HG02623 (cell line): Measurements from ENCODE around the gene TULP3.

Experiments used
- ATAC-seq: cut with Tn5 transposase; IDR thresholded peaks from one replicate; pipeline ENCODE4 v1.9.1; 2021; ENCODE audit warnings: moderate library complexity; ENCODE audit not compliant: unreplicated experiment

TULP3 gene

GRCh38 chr12:2877047-2877952, 13.4 kb upstream of the TULP3 start, which contains the start of the genes FOXM1 and RHNO1:
FOXM1 (minus strand) TSS chr12:2877174; CDS start chr12:2874478, 2,696 bp downstream.
RHNO1 (plus strand) TSS chr12:2877223; CDS start chr12:2885367, 8,144 bp downstream.
- ATAC-seq: peak; percentile 81

- ATAC-seq: no peak
These were observed 12.5 kb upstream of the TULP3 start for GRCh38 chr12:2877953-2878732.

DNA sequence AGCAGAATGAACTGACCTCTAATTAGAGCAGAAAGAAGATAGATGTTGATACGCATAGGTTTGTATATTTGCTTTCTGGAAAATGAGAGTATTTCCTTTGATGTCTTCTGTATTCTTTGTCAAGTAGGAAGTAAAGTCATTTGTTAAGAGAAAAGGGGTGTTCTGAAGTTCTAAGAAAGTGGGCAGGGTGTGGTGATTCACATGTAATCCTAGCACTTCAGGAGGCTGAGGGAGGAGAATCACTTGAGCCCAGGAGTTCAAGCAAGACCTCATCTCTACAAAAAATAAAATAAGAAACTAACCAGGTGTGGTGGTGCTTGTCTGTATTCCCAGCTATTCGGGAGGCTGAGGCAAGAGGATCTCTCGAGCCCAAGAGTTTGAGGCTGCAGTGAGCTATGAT, 10.8 kb upstream of the TULP3 start:
- ATAC-seq: no peak

DNA sequence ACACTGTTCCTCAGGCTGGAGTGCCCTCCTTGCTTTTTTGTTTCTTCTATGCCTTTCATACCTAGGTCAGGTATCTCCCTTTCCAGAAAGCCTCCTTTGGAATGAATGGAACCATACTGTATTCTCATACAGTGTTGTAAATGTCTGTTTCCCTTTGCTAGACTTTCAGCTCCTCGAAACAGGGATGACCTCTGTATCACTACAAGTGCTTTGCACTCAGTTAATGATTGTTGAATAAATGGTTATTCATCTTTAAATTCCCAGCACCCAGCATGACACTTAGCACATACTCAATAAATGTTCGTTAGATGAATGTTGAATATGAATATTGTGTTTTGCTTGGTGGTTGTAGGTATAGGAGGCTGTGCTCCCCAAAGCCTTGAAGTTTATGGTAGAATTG, 5.9 kb upstream of the TULP3 start:
- ATAC-seq: no peak

GRCh38 chr12:2886768-2887450, 3.8 kb upstream of the TULP3 start:
- no peak for ATAC-seq

- no peak for ATAC-seq
These were observed 697 bp upstream of the TULP3 start for GRCh38 chr12:2890001-2890387.

DNA sequence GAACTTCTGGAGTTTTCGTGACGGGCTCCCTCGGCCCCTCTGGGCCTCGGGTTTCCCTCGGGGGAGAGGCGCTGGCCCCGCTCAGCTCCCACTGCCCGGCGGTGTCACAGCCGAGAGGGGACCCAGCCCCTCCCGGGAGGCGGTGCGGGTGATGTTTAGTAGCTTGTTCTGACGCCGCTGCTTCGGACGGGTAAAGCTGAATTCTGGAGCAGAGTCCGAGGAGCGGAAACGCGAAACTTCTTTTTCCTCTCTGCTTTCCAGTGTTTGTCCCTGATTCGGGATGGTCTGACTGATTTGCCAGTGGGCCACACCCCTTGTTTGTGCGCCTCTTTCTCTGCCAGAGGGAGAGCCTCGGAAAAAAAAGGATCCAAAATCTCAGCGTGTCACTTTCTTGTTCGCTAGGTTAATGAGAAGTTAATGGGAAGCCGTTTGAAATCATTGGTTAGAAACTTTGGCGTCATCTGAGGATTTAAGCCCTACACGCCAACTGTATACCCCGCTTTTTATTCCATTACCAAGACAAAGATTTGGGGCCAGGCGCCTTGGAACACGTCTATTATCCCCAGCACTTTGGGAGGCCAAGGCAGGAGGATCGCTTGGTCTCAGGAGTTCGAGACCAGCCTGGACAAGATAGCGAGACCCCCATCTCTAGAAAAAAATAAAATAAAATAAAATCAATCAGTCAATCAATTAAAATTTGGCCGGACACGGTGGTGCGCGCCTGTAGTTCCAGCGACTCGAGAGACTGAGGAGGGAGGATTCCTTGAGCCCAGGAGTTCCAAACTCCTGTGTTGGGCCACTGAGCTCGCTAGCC, 756 bp downstream of the TULP3 start:
- peak; percentile 5 for ATAC-seq

DNA sequence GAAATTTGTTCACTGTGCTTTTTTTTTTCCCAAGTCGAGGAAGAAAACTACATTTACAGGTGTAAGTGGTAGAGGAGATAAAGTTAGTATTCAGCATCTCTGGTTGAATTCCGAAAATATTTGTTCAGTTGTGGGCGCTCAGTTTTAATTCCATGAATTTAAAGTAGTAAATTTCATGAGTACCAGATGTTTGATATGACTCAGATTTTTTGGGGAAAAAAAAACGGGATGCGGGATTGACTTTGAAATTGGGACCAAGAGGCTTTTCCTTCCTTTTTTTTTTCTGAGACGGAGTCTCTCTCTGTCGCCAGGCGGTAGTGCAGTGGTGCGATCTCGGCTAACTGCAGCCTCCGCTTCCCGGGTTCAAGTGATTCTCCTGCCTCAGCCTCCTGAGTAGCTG, 1.6 kb downstream of the TULP3 start:
- ATAC-seq: no peak

DNA sequence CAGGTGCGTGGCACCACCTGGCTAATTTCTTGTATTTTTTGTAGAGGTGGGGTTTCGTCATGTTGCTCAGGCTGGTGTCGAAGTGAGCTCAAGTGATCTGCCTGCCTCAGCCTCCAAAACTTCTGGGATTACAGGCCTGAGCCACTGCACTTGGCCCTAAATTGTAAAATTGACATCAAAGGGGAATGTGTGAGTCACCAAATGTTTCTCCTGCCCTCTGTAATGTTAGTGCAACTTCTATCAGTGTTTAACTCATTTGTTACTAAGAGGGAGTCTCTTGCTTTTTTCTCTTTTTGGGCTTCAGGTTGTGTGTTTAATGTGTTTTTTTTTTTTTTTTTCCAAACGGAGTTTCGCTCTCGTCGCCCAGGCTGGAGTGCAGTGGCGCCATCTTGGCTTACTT, 2.3 kb downstream of the TULP3 start:
- ATAC-seq: no peak

DNA sequence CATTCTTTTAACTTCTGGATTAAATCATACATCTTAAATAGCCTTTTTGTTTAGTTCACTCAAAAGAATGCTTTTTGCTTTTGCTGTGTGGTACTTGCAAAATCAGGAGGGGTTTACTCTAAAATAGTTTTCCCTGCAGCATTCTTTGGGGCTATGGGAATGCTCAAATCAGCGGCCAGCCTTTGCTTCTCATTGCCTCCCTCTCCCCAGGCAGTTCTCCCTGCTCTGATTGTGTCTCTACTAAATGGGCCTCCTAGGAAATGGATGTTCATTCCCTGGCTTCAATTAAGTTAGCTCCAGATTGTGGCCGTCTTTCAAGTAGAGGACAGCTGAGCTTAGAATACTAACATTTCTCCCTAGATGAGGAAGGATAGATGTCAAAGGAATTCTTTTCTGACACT, 4.4 kb downstream of the TULP3 start:
- ATAC-seq: no peak

DNA sequence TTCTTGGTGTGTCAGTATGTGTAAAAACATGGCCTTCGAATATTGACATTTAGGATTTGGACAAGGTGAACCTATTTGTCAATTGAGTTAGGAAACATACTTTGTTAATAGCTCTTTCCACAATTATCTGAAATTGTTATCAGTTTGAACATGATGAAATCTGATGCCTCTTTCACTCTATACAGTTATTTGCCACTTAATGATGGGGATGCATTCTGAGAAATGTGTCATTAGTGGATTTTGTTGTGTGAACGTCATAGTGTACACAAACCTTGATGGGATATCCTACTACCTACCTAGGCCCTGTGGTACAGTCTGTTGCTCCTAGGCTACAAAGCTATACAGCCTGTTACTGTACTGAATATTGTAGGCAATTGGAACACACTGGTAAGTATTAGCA, 4.8 kb downstream of the TULP3 start:
- ATAC-seq: no peak

DNA sequence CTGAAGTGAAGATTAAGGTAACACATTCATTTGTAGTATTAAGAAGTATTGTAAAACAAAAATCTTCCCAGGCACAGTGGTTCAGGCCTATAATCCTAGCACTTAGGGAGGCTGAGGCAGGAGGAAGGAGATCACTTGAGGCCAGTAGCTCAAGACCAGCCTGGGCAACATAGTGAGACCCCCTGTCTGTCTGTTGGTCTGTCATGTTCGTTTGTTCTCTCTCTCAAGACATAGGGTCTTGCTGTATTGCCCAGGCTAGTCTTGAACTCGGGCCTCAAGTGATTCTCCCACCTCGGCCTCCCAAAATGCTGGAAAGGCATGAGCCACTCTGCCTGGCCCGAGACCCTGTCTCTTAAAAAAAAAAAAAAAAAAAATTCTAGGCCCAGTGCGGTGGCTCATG, 6.7 kb downstream of the TULP3 start:
- no peak for ATAC-seq

- ATAC-seq: no peak
These were observed 10.0 kb downstream of the TULP3 start for GRCh38 chr12:2900642-2901041.

- ATAC-seq: no peak
These were observed 11.7 kb downstream of the TULP3 start for GRCh38 chr12:2902272-2902880.

DNA sequence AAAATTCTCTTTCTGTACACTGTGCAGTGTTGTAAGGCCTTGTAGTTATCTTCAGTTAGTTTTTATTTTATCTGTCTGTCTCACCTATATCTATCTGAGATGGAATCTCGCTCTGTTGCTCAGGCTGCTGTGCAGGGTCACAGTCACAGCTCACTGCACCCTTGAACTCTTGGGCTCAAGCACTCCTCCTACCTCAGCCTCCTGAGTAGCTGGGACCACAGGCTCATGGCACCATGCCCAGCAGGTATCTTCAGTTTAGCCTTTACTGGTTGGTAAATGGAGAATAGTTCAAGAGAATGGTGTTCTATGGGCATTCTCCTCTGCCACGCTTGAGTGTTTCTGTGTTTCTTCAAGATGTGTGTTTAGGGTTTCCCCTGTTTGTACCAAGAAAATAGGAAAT, 13.6 kb downstream of the TULP3 start:
- no peak for ATAC-seq

GRCh38 chr12:2912216-2912575, 21.5 kb downstream of the TULP3 start:
- no peak for ATAC-seq

GRCh38 chr12:2919249-2919648, 28.6 kb downstream of the TULP3 start:
- no peak for ATAC-seq

GRCh38 chr12:2922329-2922728, 31.6 kb downstream of the TULP3 start:
- ATAC-seq: no peak

- no peak for ATAC-seq
These were observed 32.4 kb downstream of the TULP3 start for GRCh38 chr12:2923057-2923456.

DNA sequence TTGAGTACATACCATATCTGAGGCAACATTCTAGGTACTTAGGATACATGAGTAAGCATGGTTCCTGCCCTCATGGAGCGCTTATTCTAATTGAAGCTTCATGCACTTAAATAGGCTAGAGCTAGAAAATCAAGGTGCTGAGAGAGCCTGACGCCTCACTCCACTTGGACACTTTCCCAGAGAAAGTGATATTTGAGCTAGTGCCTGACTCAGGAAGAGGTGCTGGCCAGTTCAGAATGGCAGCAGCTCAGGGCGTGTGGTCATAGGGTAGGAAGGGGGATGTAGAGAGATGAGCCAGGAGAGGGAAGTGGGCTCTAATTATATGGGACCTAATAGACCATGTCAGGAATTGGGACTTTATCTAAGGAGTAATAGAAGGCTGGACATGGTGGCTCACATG, 33.3 kb downstream of the TULP3 start:
- ATAC-seq: no peak
